Endothelial cell of umbilical vein (primary cell): ENCODE measurements around the gene STK16. TPM values are rescaled to one million over a fixed set of nuclear protein-coding genes. Genes with fewer than 3 reads are reported as not detected.

Source experiments
- BruUV-seq: library from RNA; stranded (reverse); fragments of 400-500 nt; replicated peaks from 2 replicates; lab custom pipeline; 2021; lab: Mats Ljungman, UMichigan
- CTCF ChIA-PET: fragments of 300-600, 350-600 bp; sonication (Branson Sonifier 250); formaldehyde crosslinking; loops from one replicate; lab custom pipeline; 2021; ENCODE audit warnings: antibody characterized with exemption, inconsistent platforms; lab: Charles Lee
- POLR2A ChIA-PET: fragments of 300-600, 350-600 bp; sonication (Branson Sonifier 250); formaldehyde crosslinking; loops from one replicate; lab custom pipeline; 2021; ENCODE audit warnings: antibody characterized with exemption, inconsistent platforms; lab: Charles Lee
- DNase-seq: peaks from one replicate; pipeline ENCODE4 v3.0.0-alpha.2; 2011; ENCODE audit warnings: low read depth, low spot score
- FAIRE-seq: peaks from 2 replicates; lab custom pipeline; 2011; peaks lifted over from hg19 to GRCh38; lab: Jason Lieb, UNC
- H2AFZ ChIP-seq: 2 replicates; pipeline ENCODE4 v1.6.0; 2012; ENCODE audit warnings: low read depth, low read length, control low read depth, inconsistent platforms
- H3K27ac ChIP-seq: 2 replicates; pipeline ENCODE4 v1.5.1; 2011; ENCODE audit warnings: low read depth, mild to moderate bottlenecking, control low read depth, low read length, moderate library complexity; ENCODE audit not compliant: insufficient read depth
- H3K27me3 ChIP-seq, 2 experiments: 2 replicates each; pipeline versions ENCODE4 v1.6.0 to v1.6.1; 2011; ENCODE audit warnings: low read length in 2 of 2, mixed read lengths in 1 of 2; ENCODE audit not compliant: control insufficient read depth in 2 of 2, insufficient read depth in 2 of 2
- H3K36me3 ChIP-seq, 2 experiments: 2 replicates in 1 of 2; 3 replicates in 1 of 2; pipeline ENCODE4 v1.5.1; 2011; ENCODE audit warnings: low read length in 2 of 2, mild to moderate bottlenecking in 1 of 2, moderate library complexity in 1 of 2; ENCODE audit not compliant: control insufficient read depth in 2 of 2, insufficient read depth in 2 of 2; ENCODE audit errors: extremely low read depth in 1 of 2
- H3K4me1 ChIP-seq: 3 replicates; pipeline ENCODE4 v1.5.1; 2011; ENCODE audit warnings: mild to moderate bottlenecking, low read length; ENCODE audit not compliant: control insufficient read depth, insufficient read depth; ENCODE audit errors: extremely low read depth
- H3K4me2 ChIP-seq: 2 replicates; pipeline ENCODE4 v1.6.1; 2011; ENCODE audit warnings: low read length, control low read depth, mixed read lengths; ENCODE audit not compliant: insufficient read depth
- H3K4me3 ChIP-seq, 3 experiments: fragments of 200-600 bp in 1 of 3; sonication (generic), shearing (Covaris generic) in 1 of 3; replicated peaks in 1 of 3; 2 replicates each; pipeline ENCODE4 v1.5.1; 2011 to 2016; ENCODE audit warnings: control low read depth in 3 of 3, low read length in 3 of 3, mild to moderate bottlenecking in 2 of 3, inconsistent platforms in 1 of 3, low read depth in 1 of 3, moderate library complexity in 1 of 3; ENCODE audit not compliant: insufficient read depth in 1 of 3
- H3K79me2 ChIP-seq: 2 replicates; pipeline ENCODE4 v1.6.0; 2012; ENCODE audit warnings: low read length, inconsistent platforms; ENCODE audit not compliant: control insufficient read depth, insufficient read depth
- H3K9ac ChIP-seq: replicated peaks from 2 replicates; pipeline ENCODE3; 2011; ENCODE audit warnings: low read length, control low read depth; ENCODE audit not compliant: insufficient read depth; ENCODE audit errors: extremely low read depth
- H3K9me1 ChIP-seq: replicated peaks from 3 replicates; pipeline ENCODE4 v1.6.0; 2011; ENCODE audit warnings: mild to moderate bottlenecking, low read length; ENCODE audit not compliant: control insufficient read depth, insufficient read depth; ENCODE audit errors: extremely low read depth
- H3K9me3 ChIP-seq: replicated peaks from 2 replicates; pipeline ENCODE4 v1.5.1; 2012; ENCODE audit warnings: low read length, inconsistent platforms; ENCODE audit not compliant: control insufficient read depth, insufficient read depth
- H4K20me1 ChIP-seq: replicated peaks from 2 replicates; pipeline ENCODE3; 2011; ENCODE audit warnings: mild to moderate bottlenecking, low read length; ENCODE audit not compliant: control insufficient read depth, insufficient read depth; ENCODE audit errors: extremely low read depth
- EZH2 ChIP-seq: IDR thresholded peaks from 2 replicates; pipeline ENCODE4 v1.6.1; 2012; ENCODE audit warnings: borderline replicate concordance, low read depth, mild to moderate bottlenecking, moderate library complexity, low read length, inconsistent platforms; ENCODE audit not compliant: severe bottlenecking
- FOS ChIP-seq: IDR thresholded peaks from 2 replicates; pipeline ENCODE4 v1.6.1; 2011; ENCODE audit warnings: mild to moderate bottlenecking, low read length, moderate library complexity, borderline replicate concordance; ENCODE audit not compliant: insufficient read depth
- GATA2 ChIP-seq: IDR thresholded peaks from 2 replicates; pipeline ENCODE4 v1.7.0; 2011; ENCODE audit warnings: low read depth, mild to moderate bottlenecking, moderate library complexity, mixed read lengths, low read length; ENCODE audit not compliant: insufficient read length, insufficient read depth
- JUN ChIP-seq: IDR thresholded peaks from 2 replicates; pipeline ENCODE4 v1.6.1; 2011; ENCODE audit warnings: borderline replicate concordance, low read depth; ENCODE audit not compliant: insufficient read length, insufficient read depth
- MYC ChIP-seq: IDR thresholded peaks from one replicate; pipeline ENCODE4 v1.6.1; 2011; ENCODE audit warnings: mild to moderate bottlenecking, low read depth, low read length
- POLR2A ChIP-seq: IDR thresholded peaks from 2 replicates; pipeline ENCODE4 v1.6.1; 2012; ENCODE audit warnings: low read depth, mild to moderate bottlenecking, control low read depth, low read length
- POLR2AphosphoS5 ChIP-seq: IDR thresholded peaks from 2 replicates; pipeline ENCODE4 v1.6.1; 2012; ENCODE audit warnings: low read depth, mild to moderate bottlenecking, control low read depth, low read length, moderate library complexity; ENCODE audit not compliant: insufficient read depth
- dilution Hi-C: fragments of 300-500 bp; cut with MboI; formaldehyde crosslinking; loops from one replicate; pipeline ENCODE4 v1.15.0; 2019; ENCODE audit warnings: low sequenced_read_pairs; ENCODE audit not compliant: extremely low pct_ligation_motif_present
- intact Hi-C: fragments of 100-400 bp; cut with micrococcal nuclease; formaldehyde crosslinking; loops from one replicate; pipeline ENCODE4 v1.10.0; 2022
- polyA plus RNA-seq, 4 experiments: library from polyadenylated mRNA; depleted of rRNA in 3 of 4; stranded (reverse) in 3 of 4; unstranded in 1 of 4; fragments of >200 nt; gene quantifications; 2 replicates each; pipeline versions ENCODE4 v1.2.1 to v1.2.3, GENCODE V29; 2011 to 2012; ENCODE audit warnings: missing spikeins in 1 of 4
- total RNA-seq: library from RNA; stranded (reverse); gene quantifications from 2 replicates; pipeline ENCODE4 v1.2.3, GENCODE V29; 2021
- TF ChIP-seq, protein P1 (sequence below): IDR thresholded peaks from 2 replicates; pipeline ENCODE4 v1.6.1; 2011; ENCODE audit not compliant: insufficient read depth, insufficient read length
- TF ChIP-seq, protein P2 (sequence below), 2 donors: IDR thresholded peaks; 1 replicate in 1 of 2; 2 replicates in 1 of 2; pipeline ENCODE4 v1.5.1; 2011; ENCODE audit warnings: low read length in 2 of 2, mild to moderate bottlenecking in 2 of 2, moderate library complexity in 2 of 2, control low read depth in 1 of 2, inconsistent platforms in 1 of 2, low read depth in 1 of 2; ENCODE audit not compliant: insufficient read depth in 1 of 2; ENCODE audit errors: extremely low read depth in 1 of 2

STK16 gene
- total and polyA plus RNA-seq, 2 donors (not counting 3 experiments of a cell fraction or from before 2014, with no cell fraction given) = 18.8 to 63.2 TPM

DNA sequence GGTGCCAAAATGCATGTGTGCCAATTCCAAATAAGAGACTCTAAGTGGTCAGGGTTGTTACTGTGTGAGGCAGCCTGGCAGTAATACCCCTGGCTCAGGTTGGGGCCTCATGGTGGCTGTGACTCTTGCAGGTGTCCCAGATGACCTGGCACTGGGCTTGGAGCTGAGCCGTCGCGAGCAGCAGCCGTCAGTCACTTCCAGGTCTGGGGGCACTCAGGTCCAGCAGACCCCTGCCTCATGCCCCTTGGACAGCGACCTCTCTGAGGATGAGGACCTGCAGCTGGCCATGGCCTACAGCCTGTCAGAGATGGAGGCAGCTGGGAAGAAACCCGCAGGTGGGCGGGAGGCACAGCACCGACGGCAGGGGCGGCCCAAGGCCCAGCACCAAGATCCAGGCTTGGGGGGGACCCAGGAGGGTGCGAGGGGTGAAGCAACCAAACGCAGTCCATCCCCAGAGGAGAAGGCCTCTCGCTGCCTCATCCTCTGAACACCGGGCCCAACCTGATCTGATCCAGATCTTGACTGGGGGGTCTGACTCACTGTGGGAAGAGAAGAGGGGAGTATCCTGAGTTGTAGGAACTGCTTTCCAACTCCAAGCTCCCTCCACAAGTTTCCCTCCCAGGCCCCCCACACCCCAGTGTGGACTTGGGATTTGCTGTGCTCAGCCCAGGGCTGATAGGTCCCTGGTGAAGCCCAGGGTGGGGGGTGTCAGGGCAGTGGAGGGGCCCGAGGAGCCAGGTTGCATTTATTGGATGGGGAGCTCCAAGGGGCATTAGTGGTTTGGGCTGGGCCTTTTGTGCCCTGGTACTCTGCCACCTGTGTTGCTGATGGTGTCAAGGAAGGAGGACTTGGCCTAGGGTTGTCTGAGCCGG is 39.5 kb downstream of the STK16 start:
- Histone ChIP-seq H3K27ac (no peak overlapping the region), H3K36me3 (peaks cover 0 to 21% of the 10 kb centered on the region in 2 experiments), H3K4me2 (no peak overlapping the region), H3K4me3 (no peak overlapping the region), H2AFZ (no peak overlapping the region), H3K4me1 (peaks cover 6% of the 10 kb centered on the region), H3K27me3 (no peaks in the 10 kb centered on the region), H3K9me3 (no peaks in the 10 kb centered on the region), H4K20me1 (no peaks in the 10 kb centered on the region), H3K9ac (no peak overlapping the region), H3K9me1 (no peaks in the 10 kb centered on the region), H3K79me2 (no peaks in the 10 kb centered on the region)
- TF ChIP-seq, protein P1, sequence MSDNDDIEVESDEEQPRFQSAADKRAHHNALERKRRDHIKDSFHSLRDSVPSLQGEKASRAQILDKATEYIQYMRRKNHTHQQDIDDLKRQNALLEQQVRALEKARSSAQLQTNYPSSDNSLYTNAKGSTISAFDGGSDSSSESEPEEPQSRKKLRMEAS = no peak
- TF ChIP-seq, protein P2, sequence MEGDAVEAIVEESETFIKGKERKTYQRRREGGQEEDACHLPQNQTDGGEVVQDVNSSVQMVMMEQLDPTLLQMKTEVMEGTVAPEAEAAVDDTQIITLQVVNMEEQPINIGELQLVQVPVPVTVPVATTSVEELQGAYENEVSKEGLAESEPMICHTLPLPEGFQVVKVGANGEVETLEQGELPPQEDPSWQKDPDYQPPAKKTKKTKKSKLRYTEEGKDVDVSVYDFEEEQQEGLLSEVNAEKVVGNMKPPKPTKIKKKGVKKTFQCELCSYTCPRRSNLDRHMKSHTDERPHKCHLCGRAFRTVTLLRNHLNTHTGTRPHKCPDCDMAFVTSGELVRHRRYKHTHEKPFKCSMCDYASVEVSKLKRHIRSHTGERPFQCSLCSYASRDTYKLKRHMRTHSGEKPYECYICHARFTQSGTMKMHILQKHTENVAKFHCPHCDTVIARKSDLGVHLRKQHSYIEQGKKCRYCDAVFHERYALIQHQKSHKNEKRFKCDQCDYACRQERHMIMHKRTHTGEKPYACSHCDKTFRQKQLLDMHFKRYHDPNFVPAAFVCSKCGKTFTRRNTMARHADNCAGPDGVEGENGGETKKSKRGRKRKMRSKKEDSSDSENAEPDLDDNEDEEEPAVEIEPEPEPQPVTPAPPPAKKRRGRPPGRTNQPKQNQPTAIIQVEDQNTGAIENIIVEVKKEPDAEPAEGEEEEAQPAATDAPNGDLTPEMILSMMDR (IDR thresholded peaks at IDR 0.05; ENCODE audit: extremely low read depth in 1 of 2, insufficient read depth in 1 of 2, low read depth in 1 of 2, low read length in 2 of 2) = no peak
- no peak for TF ChIP-seq JUN
- no peak for TF ChIP-seq GATA2
- no peak for TF ChIP-seq MYC
- no peak for TF ChIP-seq POLR2A
- TF ChIP-seq EZH2 = no peak
- TF ChIP-seq POLR2AphosphoS5 = no peak
- TF ChIP-seq FOS = no peak
- DNase-seq (no peak), FAIRE-seq (no peak)
- no TSS peak for BruUV-seq
- ChIA-PET CTCF (interaction anchor here (12.6 kb wide), 1 partner anchor 10 kb away, joined by 253 read pairs; no protein-coding TSS in a partner anchor), POLR2A (no interaction called here)
- dilution Hi-C loops = no loop called here
- intact Hi-C loops = no loop called here
